Astrocyte (in vitro differentiated cells and primary cell): Measurements from ENCODE around the gene DUSP16.

Source experiments
- EZH2 ChIP-seq: IDR thresholded peaks from 2 replicates; pipeline ENCODE4 v1.6.1; 2012; ENCODE audit warnings: mild to moderate bottlenecking, low read length, inconsistent platforms; ENCODE audit not compliant: insufficient read depth
- TF ChIP-seq, protein P1 (sequence below): IDR thresholded peaks from 2 replicates; pipeline ENCODE4 v1.5.1; 2011; ENCODE audit warnings: low read depth, mild to moderate bottlenecking, inconsistent platforms, low read length, moderate library complexity; ENCODE audit not compliant: insufficient read depth

GRCh38 chr12:12453635-12454034 lies 109.0 kb downstream of the DUSP16 start:
- TF ChIP-seq, protein P1, sequence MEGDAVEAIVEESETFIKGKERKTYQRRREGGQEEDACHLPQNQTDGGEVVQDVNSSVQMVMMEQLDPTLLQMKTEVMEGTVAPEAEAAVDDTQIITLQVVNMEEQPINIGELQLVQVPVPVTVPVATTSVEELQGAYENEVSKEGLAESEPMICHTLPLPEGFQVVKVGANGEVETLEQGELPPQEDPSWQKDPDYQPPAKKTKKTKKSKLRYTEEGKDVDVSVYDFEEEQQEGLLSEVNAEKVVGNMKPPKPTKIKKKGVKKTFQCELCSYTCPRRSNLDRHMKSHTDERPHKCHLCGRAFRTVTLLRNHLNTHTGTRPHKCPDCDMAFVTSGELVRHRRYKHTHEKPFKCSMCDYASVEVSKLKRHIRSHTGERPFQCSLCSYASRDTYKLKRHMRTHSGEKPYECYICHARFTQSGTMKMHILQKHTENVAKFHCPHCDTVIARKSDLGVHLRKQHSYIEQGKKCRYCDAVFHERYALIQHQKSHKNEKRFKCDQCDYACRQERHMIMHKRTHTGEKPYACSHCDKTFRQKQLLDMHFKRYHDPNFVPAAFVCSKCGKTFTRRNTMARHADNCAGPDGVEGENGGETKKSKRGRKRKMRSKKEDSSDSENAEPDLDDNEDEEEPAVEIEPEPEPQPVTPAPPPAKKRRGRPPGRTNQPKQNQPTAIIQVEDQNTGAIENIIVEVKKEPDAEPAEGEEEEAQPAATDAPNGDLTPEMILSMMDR: no peak
- no peak for TF ChIP-seq EZH2
